HG02943 (cell line): Measurements from ENCODE around the gene STK25.
"Not testable (repeated sequence)": the region's sequence is repeated elsewhere in the genome, so short reads cannot be mapped to it uniquely, and the experiment has no call there.

Source experiments
- ATAC-seq: cut with Tn5 transposase; IDR thresholded peaks from one replicate; pipeline ENCODE4 v1.9.1; 2021; ENCODE audit warnings: mild to moderate bottlenecking, low read depth, moderate library complexity; ENCODE audit not compliant: unreplicated experiment

The STK25 gene

DNA sequence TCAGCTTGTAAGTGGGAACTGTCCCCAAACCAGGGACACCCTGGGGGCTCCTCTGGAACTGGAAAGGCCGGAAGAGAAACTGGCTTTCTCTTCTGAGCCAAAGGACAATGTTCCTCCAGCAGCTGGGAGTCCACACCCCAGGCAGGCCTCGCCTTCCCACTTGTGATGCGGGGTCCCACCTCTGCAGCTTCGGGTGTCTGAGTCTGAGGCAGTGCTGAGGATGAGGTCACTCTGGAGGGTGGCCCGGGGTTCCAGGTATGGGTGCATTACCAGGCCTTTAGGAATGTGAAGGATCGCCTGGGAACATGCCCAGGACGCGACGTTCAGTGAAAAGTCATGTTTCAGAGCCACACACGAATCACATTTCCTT, 32.0 kb upstream of the STK25 start:
- no peak for ATAC-seq

DNA sequence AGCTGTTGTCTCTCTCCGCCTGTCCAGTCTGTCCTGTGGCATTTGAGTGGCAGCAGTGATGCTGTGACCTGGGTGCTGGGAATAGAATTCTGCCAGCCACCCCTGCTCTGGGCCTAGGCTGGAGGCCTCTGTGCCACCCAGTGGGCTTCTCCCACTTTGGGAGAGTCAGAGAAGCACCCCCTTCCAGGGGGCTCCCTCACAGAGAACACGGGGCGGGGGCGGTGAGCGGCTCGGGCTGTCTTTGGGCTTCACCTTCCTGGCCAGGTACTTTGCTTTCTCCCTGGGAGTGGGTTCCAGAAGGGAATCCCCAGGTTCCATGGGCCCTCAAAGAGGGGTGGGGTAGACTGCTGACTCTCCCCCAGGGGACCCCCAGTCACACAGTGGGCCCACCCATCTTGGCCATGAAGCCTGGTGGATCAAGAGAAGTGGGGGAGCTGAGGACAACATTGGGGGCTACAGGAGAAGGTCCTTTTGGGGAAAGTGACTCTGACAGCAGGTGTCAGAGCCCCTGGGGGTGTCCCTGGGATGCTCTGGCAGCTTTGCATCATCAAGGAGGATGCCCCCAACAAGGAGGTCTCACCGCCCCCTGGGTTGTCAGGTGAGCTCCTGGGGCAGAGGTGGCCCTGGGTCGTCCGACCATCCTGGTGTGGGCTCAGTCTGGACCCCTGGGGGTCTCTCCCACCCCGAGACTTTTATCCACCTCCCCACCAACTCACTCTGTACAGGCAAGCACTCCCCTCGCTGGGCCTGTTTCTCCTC, 31.4 kb upstream of the STK25 start:
- ATAC-seq: no peak

DNA sequence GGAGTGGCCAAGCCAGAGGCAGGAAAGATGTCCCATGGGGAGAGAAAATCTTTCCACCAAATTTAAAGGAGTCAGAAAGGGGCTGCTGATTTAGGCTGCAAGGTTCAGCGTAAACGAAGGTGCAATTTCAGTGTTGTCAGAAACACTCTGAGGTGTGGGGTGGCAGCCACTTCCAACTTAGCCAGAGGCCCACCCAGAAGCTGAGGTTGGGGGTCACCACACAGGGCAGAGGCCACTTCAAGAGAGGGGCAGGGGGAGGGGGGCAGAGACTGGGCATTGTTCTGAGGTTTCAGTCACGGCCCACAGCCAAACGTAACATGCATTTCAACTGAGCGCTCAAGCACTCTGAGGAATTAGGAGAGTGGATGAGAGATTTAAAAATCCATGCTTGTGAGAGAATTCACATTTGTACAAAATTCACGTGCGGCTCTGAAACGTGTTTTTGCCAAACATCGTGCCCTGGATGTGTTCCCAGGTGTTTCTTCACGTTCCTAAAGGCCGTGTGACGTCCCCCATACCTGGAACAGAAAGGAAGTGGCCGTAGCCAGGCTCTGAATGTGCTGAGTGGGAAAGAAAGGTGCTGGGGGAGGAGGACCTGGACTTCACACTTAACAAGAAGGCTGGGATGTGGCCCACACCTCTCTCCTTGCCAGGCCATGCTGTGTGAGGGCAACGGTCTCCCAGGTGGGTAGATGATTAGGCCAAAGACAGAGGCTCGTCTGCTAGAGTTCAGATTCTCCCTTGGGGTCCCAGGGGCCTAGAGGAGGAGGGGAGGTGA, 30.6 kb upstream of the STK25 start:
- ATAC-seq: no peak

DNA sequence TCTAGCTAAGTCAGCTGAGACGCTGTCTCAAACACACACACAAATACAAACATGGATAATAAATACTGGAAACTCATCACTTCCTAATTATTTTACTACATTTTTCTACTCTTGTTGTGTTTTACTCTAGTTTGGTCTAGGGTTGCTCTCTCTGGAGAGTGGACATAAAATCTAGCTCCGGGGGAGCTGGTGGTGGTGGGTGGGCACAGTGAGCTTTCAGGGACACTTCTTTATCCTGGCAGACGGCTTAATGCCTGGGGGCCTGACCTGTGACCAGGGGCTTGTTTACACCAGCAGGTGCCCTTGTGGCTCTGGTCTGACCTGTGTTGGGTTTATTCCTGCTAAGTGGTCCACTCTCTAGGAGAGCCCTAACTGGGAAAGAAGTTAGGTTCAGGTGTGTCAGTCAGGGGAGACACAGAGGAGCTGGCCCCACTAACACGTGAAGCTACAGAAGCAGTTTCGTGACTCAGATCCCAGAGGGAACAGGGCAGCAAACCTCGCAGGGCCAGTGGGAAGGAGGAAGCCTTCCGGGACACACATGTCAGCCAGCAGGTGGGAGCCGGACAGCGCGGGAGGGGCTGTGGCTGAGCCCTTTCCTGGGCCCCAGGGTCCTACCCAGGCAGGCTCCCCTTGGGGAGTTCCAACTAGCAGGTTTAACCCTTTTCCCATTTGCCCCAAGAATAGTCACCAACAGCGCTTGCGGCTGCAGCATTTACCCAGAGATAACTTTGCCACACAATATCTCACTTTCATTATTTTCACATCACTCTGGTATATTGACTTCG, 27.7 kb upstream of the STK25 start:
- ATAC-seq: no peak

DNA sequence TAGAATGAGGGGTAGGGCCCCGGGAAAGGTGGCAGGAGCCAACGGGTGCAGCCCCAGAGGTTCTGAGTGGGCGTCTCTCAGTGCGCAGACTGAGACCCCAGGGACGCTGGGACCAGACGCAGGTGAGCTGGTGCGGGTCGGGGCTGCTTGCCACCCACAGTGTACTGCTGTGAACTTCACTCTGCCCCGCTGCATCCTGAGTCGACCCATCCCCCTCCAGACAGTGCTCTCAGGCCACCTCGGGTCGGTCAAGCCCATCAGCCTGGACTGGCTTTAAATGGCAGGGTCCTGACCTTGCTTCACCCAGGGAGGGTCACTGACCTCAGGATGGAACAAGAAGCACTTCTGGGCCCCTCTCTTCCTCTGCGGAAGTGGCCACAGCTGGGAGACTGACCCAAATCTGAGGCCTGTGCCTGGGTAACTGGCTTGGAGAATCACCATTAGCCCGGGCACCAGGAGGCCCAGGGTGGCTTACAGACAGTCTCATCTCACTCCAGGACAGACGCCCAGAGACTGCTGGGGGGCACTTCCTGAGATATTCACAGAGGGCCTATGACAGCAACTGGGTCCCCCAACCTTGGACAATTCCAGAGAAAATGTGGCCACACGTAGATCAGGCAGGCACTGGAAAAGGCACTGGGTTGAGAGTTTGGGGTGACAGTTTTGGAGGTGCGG, 26.5 kb upstream of the STK25 start:
- no peak for ATAC-seq

DNA sequence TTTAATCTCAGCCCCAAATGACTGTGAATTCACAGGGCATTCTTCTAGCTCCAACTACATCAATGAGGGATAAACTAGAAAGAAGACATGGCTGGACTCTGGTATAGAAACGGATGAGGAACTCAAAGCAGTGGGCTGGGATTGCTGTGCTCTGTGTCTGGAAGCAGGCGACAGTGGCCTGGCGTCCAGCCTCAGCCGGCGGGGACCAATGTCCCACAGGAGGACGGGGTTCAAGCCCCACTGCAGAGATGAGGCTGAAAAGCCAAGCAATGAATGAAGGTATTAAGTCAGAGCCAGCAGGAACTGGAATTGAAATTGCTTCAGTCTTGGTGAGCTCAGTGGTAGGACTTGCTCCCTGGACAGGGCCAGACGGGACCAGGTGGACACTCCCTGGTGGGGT, 25.9 kb upstream of the STK25 start:
- ATAC-seq: no peak

DNA sequence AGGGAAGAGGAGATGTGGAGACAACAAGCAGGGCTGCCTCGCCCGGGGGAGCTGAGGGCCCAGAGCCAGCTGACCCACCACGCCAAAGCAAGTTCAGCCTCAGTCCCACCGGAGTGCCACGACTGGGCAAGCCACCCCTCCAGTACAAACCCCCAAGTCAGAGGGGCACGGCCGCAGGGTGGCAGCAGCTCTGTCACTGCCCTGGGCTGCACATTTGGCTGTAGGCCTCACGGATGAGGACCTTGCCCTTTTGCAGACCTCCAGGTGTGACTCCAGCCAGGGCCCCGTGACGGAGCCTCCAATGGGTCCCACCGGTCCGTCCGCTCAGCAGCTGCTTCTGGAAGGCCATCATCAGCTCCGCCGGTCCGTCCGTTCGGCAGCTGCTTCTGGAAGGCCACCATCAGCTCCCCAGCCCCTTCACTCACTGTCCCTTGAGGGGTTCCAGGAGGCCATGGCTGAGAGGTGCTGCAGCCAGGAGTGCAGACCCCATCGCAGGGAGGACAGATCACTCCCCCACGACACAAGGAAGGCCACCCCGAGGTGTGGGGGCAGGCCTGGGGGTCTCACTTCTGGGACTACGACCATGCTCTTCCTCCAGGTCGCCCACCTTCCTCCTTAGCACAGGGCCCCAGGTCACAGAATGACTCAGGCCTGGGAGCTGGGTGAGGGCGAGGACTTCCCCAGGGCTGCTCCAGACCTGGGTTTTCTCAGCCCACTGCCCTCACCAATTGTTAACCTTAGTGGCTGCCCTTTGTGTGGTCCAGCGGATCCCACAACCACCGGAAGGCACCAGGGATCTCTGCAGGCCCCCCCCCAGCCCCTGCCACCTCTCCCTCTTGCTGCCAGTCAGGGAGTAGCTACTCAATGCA, 24.6 kb upstream of the STK25 start:
- ATAC-seq: no peak

DNA sequence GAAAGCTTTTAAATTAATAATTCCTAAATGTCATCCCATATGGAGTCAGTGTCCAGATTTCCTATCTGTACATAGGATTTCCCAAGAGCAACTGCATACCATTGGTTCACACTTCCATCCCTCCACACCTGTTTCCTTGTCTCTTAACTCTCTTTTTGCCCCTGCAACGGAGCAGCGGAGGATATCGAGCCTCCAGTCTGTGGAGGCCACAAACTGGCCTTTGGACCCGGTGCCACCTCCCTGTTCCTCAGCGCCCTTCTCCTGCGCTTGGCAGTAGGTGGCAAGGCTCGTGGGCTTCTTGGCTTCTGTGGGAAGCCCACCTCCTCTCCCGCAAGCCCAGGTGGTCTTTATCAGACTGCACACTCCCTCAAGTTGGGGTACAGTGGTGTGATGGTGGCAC, 23.8 kb upstream of the STK25 start:
- ATAC-seq: no peak

DNA sequence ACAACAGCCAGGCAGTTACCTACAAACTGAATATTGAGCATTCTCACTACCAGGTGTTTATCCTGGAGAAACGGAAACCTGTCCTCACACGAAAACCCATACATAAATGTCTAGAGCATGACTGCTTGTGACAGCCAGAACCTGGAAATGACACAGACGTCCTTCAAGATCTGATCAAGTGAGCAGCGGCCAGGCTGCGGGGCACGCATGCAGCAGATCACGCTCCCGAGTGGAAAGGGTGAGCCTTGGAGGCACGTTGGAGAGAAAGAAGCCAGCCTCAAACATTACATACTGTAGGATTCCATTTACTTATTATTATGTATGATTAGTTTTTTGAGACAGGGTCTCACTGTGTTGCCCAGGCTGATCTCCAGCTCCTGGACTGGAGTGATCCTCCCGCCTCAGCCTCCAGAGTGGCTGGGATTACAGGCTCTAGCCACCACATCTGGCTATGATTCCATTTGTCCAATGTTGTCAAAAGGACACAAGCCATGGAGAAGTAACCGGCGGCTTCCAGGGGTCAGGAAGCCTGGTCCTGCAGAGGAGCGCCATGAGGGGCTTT, 22.9 kb upstream of the STK25 start:
- no peak for ATAC-seq

DNA sequence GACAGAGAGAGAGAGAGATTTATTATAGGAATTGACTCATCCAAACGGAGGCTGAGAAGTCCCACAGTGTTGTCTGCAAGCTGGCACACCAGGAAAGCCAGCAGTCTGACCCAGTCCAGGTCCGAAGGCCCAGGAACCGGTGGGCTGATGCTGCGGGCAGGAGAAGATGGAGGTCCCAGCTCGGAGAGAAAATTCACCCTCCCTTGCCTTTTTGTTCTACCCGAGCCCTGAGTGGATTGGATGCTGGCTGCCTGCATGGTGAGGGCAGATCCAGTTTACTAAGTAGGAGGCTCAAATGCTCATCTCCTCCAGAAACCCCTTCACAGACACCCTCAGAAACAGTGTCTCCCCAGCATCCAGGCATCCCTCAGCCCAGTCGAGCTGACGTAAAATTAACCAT, 22.2 kb upstream of the STK25 start:
- ATAC-seq: no peak

DNA sequence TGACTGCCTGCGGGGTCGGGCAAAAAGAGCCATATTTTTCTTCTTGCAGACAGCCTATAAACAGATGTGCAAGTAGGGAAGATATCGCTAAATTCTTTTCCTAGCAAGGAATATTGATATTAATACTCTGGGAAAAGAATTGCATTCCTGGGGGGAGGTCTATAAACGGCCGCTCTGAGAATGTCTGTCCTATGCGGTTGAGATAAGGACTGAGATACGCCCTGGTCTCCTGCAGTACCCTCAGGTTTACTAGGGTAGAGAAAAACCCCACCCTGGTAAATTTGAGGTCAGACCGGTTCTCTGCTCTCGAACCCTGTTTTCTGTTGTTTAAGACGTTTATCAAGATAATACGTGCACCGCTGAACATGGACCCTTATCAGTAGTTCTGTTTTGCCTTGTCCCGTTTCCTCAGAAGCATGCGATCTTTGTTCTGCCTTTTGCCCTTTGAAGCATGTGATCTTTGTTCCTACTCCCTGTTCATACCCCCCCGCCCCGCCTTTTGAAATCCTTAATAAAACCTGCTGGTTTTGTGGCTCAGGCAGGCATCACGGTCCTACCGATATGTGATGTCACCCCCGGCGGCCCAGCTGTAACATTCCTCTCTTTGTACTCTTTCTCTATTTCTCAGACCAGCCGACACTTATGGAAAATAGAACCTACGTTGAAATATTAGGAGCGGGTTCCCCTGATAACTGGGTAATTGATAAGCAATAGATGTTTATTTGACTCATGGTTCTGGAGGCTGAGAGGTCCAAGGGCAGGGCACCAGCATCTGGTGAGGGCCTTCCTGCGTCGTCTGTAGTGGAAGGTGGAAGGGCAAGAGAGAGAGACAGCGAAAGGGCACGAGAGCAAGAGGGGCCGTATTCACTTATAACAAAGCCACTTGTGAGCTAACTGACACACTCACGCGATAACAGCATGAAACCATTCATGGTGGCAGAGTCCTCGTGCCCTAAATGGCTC, 17.7 kb upstream of the STK25 start:
- not testable (repeated sequence) for ATAC-seq

DNA sequence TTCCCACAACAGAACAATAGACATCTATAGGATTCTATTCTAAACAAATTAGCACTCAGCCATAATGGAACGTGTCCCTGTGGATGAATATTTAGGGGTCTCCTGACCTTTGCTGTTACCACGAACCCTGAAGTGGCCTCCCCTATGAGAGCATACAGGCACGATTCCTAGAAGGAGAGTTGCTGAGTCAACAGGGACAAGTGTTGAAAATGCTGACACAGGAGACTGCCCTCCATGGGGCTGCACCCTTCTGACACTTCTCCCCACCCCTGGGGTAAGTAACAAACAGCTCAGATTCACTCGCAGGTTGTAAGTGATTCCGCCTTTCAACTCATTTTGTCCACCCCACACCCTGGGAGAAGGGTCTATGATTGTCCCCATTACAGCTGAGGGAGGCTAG, 14.1 kb upstream of the STK25 start:
- ATAC-seq: no peak

DNA sequence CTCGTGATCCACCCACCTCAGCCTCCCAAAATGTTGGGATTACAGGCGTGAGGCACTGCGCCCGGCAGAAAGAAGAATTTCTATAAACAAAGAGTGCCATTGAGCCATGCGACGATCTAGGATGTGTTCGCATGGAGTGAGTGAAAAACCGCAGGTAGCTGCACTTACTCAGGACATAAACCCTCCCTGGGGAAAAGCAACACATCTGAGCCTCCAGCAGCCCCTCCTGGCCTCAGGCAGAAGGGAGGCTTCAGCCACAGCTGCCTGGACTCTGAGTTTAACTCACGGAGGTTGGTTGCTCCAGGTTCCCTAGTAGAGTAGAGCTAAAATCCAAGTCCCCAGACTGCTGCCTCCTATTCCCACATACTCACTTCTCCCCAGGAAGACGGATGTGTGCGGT, 11.3 kb upstream of the STK25 start:
- no peak for ATAC-seq

DNA sequence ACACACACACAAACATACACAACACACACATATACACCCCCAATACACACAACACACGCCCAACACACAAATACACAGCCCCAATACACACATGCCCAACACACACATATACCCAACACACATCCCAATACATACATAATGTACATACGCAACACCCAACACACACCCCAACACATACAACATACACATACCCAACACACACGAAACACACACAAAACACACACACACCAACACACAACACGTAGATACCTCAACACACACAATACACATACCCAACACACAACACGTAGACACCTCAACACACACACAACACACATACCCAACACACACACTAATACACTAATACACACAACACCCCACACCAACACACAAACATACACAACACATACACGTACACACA, 8.9 kb upstream of the STK25 start:
- no peak for ATAC-seq

DNA sequence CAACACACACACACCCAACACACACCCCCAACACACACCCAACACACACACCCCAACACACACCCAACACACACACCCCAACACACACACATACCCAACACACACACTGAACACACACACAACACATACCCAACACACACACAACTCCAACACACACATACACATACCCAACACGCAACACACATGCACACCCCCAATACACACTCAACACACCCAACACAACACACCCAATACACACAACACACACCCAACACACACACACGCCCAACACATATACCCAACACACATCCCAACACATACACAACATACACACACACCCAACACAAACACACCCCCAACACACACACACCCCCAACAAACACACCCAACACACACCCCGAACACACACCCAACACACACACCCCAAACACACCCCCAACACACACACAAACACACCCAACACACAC, 8.2 kb upstream of the STK25 start:
- ATAC-seq: no peak

DNA sequence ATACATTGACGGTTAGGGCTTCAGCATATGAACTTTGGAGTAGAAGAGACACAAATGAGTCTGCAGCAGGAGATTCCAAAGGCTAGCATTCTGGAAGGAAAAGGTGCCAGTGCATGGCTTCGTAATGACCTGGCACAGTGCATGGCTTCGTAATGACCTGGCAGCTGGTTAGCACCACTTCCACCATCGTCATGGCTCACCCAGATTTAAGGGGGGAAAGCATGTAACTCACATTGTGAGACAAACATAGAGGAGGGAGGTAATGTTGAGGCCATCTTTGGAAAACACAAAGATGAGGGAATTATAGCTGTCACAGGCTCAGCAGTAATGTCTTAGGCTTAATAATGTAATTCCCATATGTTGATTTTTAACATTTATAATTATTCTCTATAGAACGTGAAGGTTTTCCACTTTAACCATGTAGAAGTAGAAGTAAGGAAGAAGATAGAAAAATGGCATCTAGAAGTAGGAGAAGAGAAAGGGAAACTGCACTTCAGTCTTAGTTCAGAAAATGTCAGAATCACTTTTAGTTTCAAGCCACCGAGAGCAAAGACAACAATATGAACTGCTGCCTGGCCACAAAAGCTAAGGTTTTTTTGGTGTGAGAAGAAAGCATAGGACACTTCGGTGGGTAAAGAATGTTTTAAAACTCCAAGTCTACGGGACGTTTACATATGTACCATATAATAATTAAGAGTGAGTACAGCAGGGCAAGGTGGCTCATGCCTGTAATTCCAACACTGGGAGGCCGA, 6.8 kb upstream of the STK25 start:
- peak; percentile 57 for ATAC-seq

DNA sequence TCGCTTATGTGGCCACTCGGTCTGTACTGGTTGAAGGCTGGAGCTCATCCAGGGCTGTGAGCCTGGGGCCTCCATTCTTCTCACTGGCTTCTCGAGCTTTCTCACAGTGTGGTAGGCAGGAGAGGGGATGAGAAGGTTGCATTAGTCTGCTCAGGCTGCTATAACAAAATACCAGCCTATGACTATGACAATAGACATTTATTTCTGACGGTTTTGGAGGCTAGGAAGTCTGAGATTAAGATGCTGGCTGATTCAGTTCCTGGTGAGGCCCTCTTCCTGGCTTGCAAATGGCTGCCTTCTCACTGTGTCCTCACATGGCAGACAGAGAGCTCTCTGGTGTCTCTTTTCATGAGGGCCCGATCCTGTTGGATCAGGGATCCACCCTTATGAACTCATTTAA, 6.2 kb upstream of the STK25 start:
- no peak for ATAC-seq
